ENCODE results near the gene IARS1.

IARS1 gene

GRCh38 chr9:92300936-92301335 lies 7.4 kb upstream of the IARS1 start:
- no peak overlapping the region for H3K9ac ChIP-seq (ENCODE audit: low read depth, low read length, poor library complexity)
- H3K27me3 ChIP-seq (ENCODE audit: control insufficient read depth in 3 of 3, insufficient read depth in 3 of 3, low read depth in 1 of 3, low read length in 3 of 3): no peaks in the 10 kb centered on the region
- no peak overlapping the region for H2AK5ac ChIP-seq (ENCODE audit: low read depth, low read length)
- H4K91ac ChIP-seq (ENCODE audit: low read depth, low read length, poor library complexity): no peak overlapping the region
- H3K4me1 ChIP-seq (ENCODE audit: control insufficient read depth in 2 of 2, insufficient read depth in 1 of 2, low read depth in 1 of 2, low read length in 2 of 2): no peaks in the 10 kb centered on the region
- no peak overlapping the region for H2BK15ac ChIP-seq (ENCODE audit: low read length)
- no peak overlapping the region for H3K27ac ChIP-seq (replicated peaks; ENCODE audit: low read length)
- no peak for DNase-seq (ENCODE audit: low spot score)
- no peak overlapping the region for H3K23ac ChIP-seq (ENCODE audit: low read depth, low read length, poor library complexity)
- H2AFZ ChIP-seq (ENCODE audit: low read length): no peak overlapping the region
- no peak overlapping the region for H3K4ac ChIP-seq (ENCODE audit: low read length)
- no peak overlapping the region for H3K4me3 ChIP-seq (ENCODE audit: low read length in 2 of 2)
- no peaks in the 10 kb centered on the region for H3K9me3 ChIP-seq (replicated peaks in 1 of 2; ENCODE audit: control insufficient read depth in 2 of 2, insufficient read depth in 1 of 2, low read depth in 1 of 2, low read length in 2 of 2)
- H2BK5ac ChIP-seq (ENCODE audit: low read length): no peak overlapping the region
- no peak overlapping the region for H3K14ac ChIP-seq (ENCODE audit: low read length)
- no peak overlapping the region for H4K8ac ChIP-seq (ENCODE audit: low read depth, low read length)
- no peaks in the 10 kb centered on the region for H3K79me1 ChIP-seq (ENCODE audit: low read depth, low read length)
- no peak overlapping the region for H3K18ac ChIP-seq (ENCODE audit: low read length)
- peaks cover 16 to 98% of the 10 kb centered on the region in 2 donors for H3K36me3 ChIP-seq (replicated peaks in 1 of 2; ENCODE audit: control insufficient read depth in 2 of 2, insufficient read depth in 2 of 2, low read length in 2 of 2)
- no peak overlapping the region for H3K4me2 ChIP-seq (ENCODE audit: insufficient read depth, low read length, poor library complexity, severe bottlenecking)
- no CpG with 5 or more reads among the region's 1 CpG for WGBS, 2 donors (ENCODE audit: extremely low coverage in 2 of 2, insufficient read length in 2 of 2, insufficient replicate concordance in 1 of 2)
- no peak overlapping the region for H2BK12ac ChIP-seq (ENCODE audit: low read length)
- H2BK120ac ChIP-seq (ENCODE audit: low read depth, low read length): no peak overlapping the region

GRCh38 chr9:92299116-92299515 lies 5.6 kb upstream of the IARS1 start:
- no peak overlapping the region for H3K27ac ChIP-seq (replicated peaks; ENCODE audit: low read length)
- H4K91ac ChIP-seq (ENCODE audit: low read depth, low read length, poor library complexity): no peak overlapping the region
- H3K79me1 ChIP-seq (ENCODE audit: low read depth, low read length): no peaks in the 10 kb centered on the region
- no CpG with 5 or more reads among the region's 1 CpG for WGBS, 2 donors (ENCODE audit: extremely low coverage in 2 of 2, insufficient read length in 2 of 2, insufficient replicate concordance in 1 of 2)
- H2BK5ac ChIP-seq (ENCODE audit: low read length): no peak overlapping the region
- no peak overlapping the region for H3K4me2 ChIP-seq (ENCODE audit: insufficient read depth, low read length, poor library complexity, severe bottlenecking)
- no peaks in the 10 kb centered on the region for H3K27me3 ChIP-seq (ENCODE audit: control insufficient read depth in 3 of 3, insufficient read depth in 3 of 3, low read depth in 1 of 3, low read length in 3 of 3)
- H4K8ac ChIP-seq (ENCODE audit: low read depth, low read length): no peak overlapping the region
- no peak for DNase-seq (ENCODE audit: low spot score)
- no peak overlapping the region for H2BK120ac ChIP-seq (ENCODE audit: low read depth, low read length)
- H3K4ac ChIP-seq (ENCODE audit: low read length): no peak overlapping the region
- H3K9me3 ChIP-seq (replicated peaks in 1 of 2; ENCODE audit: control insufficient read depth in 2 of 2, insufficient read depth in 1 of 2, low read depth in 1 of 2, low read length in 2 of 2): no peaks in the 10 kb centered on the region
- no peak overlapping the region for H3K14ac ChIP-seq (ENCODE audit: low read length)
- H2AK5ac ChIP-seq (ENCODE audit: low read depth, low read length): no peak overlapping the region
- peaks cover 11 to 81% of the 10 kb centered on the region in 2 donors for H3K36me3 ChIP-seq (replicated peaks in 1 of 2; ENCODE audit: control insufficient read depth in 2 of 2, insufficient read depth in 2 of 2, low read length in 2 of 2)
- H3K4me3 ChIP-seq (ENCODE audit: low read length in 2 of 2): no peak overlapping the region
- H2BK15ac ChIP-seq (ENCODE audit: low read length): no peak overlapping the region
- no peak overlapping the region for H3K18ac ChIP-seq (ENCODE audit: low read length)
- H2BK12ac ChIP-seq (ENCODE audit: low read length): no peak overlapping the region
- peaks cover 3 to 5% of the 10 kb centered on the region in 2 donors for H3K4me1 ChIP-seq (ENCODE audit: control insufficient read depth in 2 of 2, insufficient read depth in 1 of 2, low read depth in 1 of 2, low read length in 2 of 2)
- no peak overlapping the region for H3K9ac ChIP-seq (ENCODE audit: low read depth, low read length, poor library complexity)
- H3K23ac ChIP-seq (ENCODE audit: low read depth, low read length, poor library complexity): no peak overlapping the region
- no peak overlapping the region for H2AFZ ChIP-seq (ENCODE audit: low read length)

GRCh38 chr9:92298036-92298435 lies 4.5 kb upstream of the IARS1 start:
- Histone ChIP-seq H2AFZ (ENCODE audit: low read length) (no peak overlapping the region), H3K4me1 (ENCODE audit: control insufficient read depth in 2 of 2, insufficient read depth in 1 of 2, low read depth in 1 of 2, low read length in 2 of 2) (peaks cover 3 to 5% of the 10 kb centered on the region in 2 donors), H3K79me1 (ENCODE audit: low read depth, low read length) (no peaks in the 10 kb centered on the region), H4K91ac (ENCODE audit: low read depth, low read length, poor library complexity) (no peak overlapping the region), H3K9me3 (replicated peaks in 1 of 2; ENCODE audit: control insufficient read depth in 2 of 2, insufficient read depth in 1 of 2, low read depth in 1 of 2, low read length in 2 of 2) (no peaks in the 10 kb centered on the region), H3K4ac (ENCODE audit: low read length) (no peak overlapping the region), H3K23ac (ENCODE audit: low read depth, low read length, poor library complexity) (no peak overlapping the region), H3K27ac (replicated peaks; ENCODE audit: low read length) (no peak overlapping the region), H2AK5ac (ENCODE audit: low read depth, low read length) (no peak overlapping the region), H3K36me3 (replicated peaks in 1 of 2; ENCODE audit: control insufficient read depth in 2 of 2, insufficient read depth in 2 of 2, low read length in 2 of 2) (peaks cover 11 to 70% of the 10 kb centered on the region in 2 donors), H3K18ac (ENCODE audit: low read length) (no peak overlapping the region), H3K4me2 (ENCODE audit: insufficient read depth, low read length, poor library complexity, severe bottlenecking) (no peak overlapping the region), H3K4me3 (ENCODE audit: low read length in 2 of 2) (no peak overlapping the region), H3K27me3 (ENCODE audit: control insufficient read depth in 3 of 3, insufficient read depth in 3 of 3, low read depth in 1 of 3, low read length in 3 of 3) (no peaks in the 10 kb centered on the region), H2BK12ac (ENCODE audit: low read length) (no peak overlapping the region), H2BK5ac (ENCODE audit: low read length) (no peak overlapping the region), H4K8ac (ENCODE audit: low read depth, low read length) (no peak overlapping the region), H3K9ac (ENCODE audit: low read depth, low read length, poor library complexity) (no peak overlapping the region), H3K14ac (ENCODE audit: low read length) (no peak overlapping the region), H2BK15ac (ENCODE audit: low read length) (no peak overlapping the region), H2BK120ac (ENCODE audit: low read depth, low read length) (no peak overlapping the region)
- DNase-seq (ENCODE audit: low spot score): no peak
- WGBS, 2 donors (ENCODE audit: extremely low coverage in 2 of 2, insufficient read length in 2 of 2, insufficient replicate concordance in 1 of 2): no CpG with 5 or more reads among the region's 3 CpGs

GRCh38 chr9:92297611-92298010 lies 4.1 kb upstream of the IARS1 start:
- Histone ChIP-seq H2AFZ (ENCODE audit: low read length) (no peak overlapping the region), H3K9ac (ENCODE audit: low read depth, low read length, poor library complexity) (no peak overlapping the region), H3K9me3 (replicated peaks in 1 of 2; ENCODE audit: control insufficient read depth in 2 of 2, insufficient read depth in 1 of 2, low read depth in 1 of 2, low read length in 2 of 2) (no peaks in the 10 kb centered on the region), H3K79me1 (ENCODE audit: low read depth, low read length) (no peaks in the 10 kb centered on the region), H3K4me2 (ENCODE audit: insufficient read depth, low read length, poor library complexity, severe bottlenecking) (no peak overlapping the region), H2AK5ac (ENCODE audit: low read depth, low read length) (no peak overlapping the region), H4K91ac (ENCODE audit: low read depth, low read length, poor library complexity) (no peak overlapping the region), H3K14ac (ENCODE audit: low read length) (no peak overlapping the region), H4K8ac (ENCODE audit: low read depth, low read length) (no peak overlapping the region), H3K27me3 (ENCODE audit: control insufficient read depth in 3 of 3, insufficient read depth in 3 of 3, low read depth in 1 of 3, low read length in 3 of 3) (no peaks in the 10 kb centered on the region), H3K4me1 (ENCODE audit: control insufficient read depth in 2 of 2, insufficient read depth in 1 of 2, low read depth in 1 of 2, low read length in 2 of 2) (peaks cover 3 to 5% of the 10 kb centered on the region in 2 donors), H2BK120ac (ENCODE audit: low read depth, low read length) (no peak overlapping the region), H2BK12ac (ENCODE audit: low read length) (no peak overlapping the region), H3K36me3 (replicated peaks in 1 of 2; ENCODE audit: control insufficient read depth in 2 of 2, insufficient read depth in 2 of 2, low read length in 2 of 2) (peaks cover 11 to 65% of the 10 kb centered on the region in 2 donors), H3K4ac (ENCODE audit: low read length) (no peak overlapping the region), H3K23ac (ENCODE audit: low read depth, low read length, poor library complexity) (no peak overlapping the region), H3K27ac (replicated peaks; ENCODE audit: low read length) (no peak overlapping the region), H3K18ac (ENCODE audit: low read length) (no peak overlapping the region), H2BK5ac (ENCODE audit: low read length) (no peak overlapping the region), H2BK15ac (ENCODE audit: low read length) (no peak overlapping the region), H3K4me3 (ENCODE audit: low read length in 2 of 2) (no peak overlapping the region)
- no CpG with 5 or more reads among the region's 3 CpGs for WGBS, 2 donors (ENCODE audit: extremely low coverage in 2 of 2, insufficient read length in 2 of 2, insufficient replicate concordance in 1 of 2)
- DNase-seq (ENCODE audit: low spot score): no peak
